CD4-positive, alpha-beta T cell treated with Interleukin-6 for 4 hours (primary cell): Measurements from ENCODE around the gene CLCN4.

ENCODE experiments used
- DNase-seq: peaks from one replicate; pipeline ENCODE4 v3.0.0-alpha.2; 2020; ENCODE audit warnings: mixed read lengths

CLCN4 gene

GRCh38 chrX:10244915-10245622 is 88.3 kb downstream of the CLCN4 start:
- no peak for DNase-seq

- DNase-seq = no peak
Measured at GRCh38 chrX:10245886-10246285, 89.1 kb downstream of the CLCN4 start.

- DNase-seq = no peak
Measured at GRCh38 chrX:10246297-10246696, 89.5 kb downstream of the CLCN4 start.

- no peak for DNase-seq
Measured at GRCh38 chrX:10246846-10247245, 90.1 kb downstream of the CLCN4 start.

- no peak for DNase-seq
Measured at GRCh38 chrX:10254739-10255138, 98.0 kb downstream of the CLCN4 start.

- DNase-seq = no peak
Measured at GRCh38 chrX:10259716-10260115, 102.9 kb downstream of the CLCN4 start.

- DNase-seq = no peak
Measured at GRCh38 chrX:10265775-10266174, 109.0 kb downstream of the CLCN4 start.

- no peak for DNase-seq
Measured at GRCh38 chrX:10278716-10279115, 121.9 kb downstream of the CLCN4 start.

- no peak for DNase-seq
Measured at GRCh38 chrX:10280071-10280470, 123.3 kb downstream of the CLCN4 start.

- DNase-seq = no peak
Measured at GRCh38 chrX:10282490-10282889, 125.7 kb downstream of the CLCN4 start.

GRCh38 chrX:10286195-10286594 is 129.4 kb downstream of the CLCN4 start:
- DNase-seq = no peak
